Measurements from ENCODE around the gene ASB13.

ASB13 gene

GRCh38 chr10:5645944-5646617 lies 20.3 kb downstream of the ASB13 start:
- POLR2A ChIA-PET: no interaction called here
- no peak overlapping the region for H3K4me3 ChIP-seq (ENCODE audit: low read depth, low read length)
- TF ChIP-seq CTCF (IDR thresholded peaks at IDR 0.05; ENCODE audit: insufficient read depth, low read length, missing control alignments): no peak
- CTCF ChIA-PET: interaction anchor here (1.0 to 2.2 kb wide), 3 partner anchors 15 to 16 kb away, joined by 3 to 11 read pairs (median 4); no protein-coding TSS in a partner anchor
- DNase-seq (ENCODE audit: low read depth, low spot score): no peak

GRCh38 chr10:5645375-5645774 lies 21.0 kb downstream of the ASB13 start:
- H3K4me3 ChIP-seq (ENCODE audit: low read depth, low read length): no peak overlapping the region
- no peak for TF ChIP-seq CTCF (IDR thresholded peaks at IDR 0.05; ENCODE audit: insufficient read depth, low read length, missing control alignments)
- no peak for DNase-seq (ENCODE audit: low read depth, low spot score)
- POLR2A ChIA-PET: no interaction called here
- CTCF ChIA-PET: interaction anchor here (1.0 to 1.4 kb wide), 2 partner anchors 15 to 197 kb away, joined by 3 to 4 read pairs; no protein-coding TSS in a partner anchor

GRCh38 chr10:5644930-5645329 lies 21.5 kb downstream of the ASB13 start:
- POLR2A ChIA-PET: no interaction called here
- no peak for DNase-seq (ENCODE audit: low read depth, low spot score)
- no peak overlapping the region for H3K4me3 ChIP-seq (ENCODE audit: low read depth, low read length)
- CTCF ChIA-PET: interaction anchor here (1.0 to 1.4 kb wide), 2 partner anchors 15 to 197 kb away, joined by 3 to 4 read pairs; no protein-coding TSS in a partner anchor
- TF ChIP-seq CTCF (IDR thresholded peaks at IDR 0.05; ENCODE audit: insufficient read depth, low read length, missing control alignments): no peak

- ChIA-PET CTCF (interaction anchor here (1.1 to 4.5 kb wide), 5 partner anchors 8 to 202 kb away, joined by 3 to 39 read pairs (median 6); no protein-coding TSS in a partner anchor), POLR2A (no interaction called here)
- no peak for DNase-seq (ENCODE audit: low read depth, low spot score)
- no peak overlapping the region for H3K4me3 ChIP-seq (ENCODE audit: low read depth, low read length)
- TF ChIP-seq CTCF (IDR thresholded peaks at IDR 0.05; ENCODE audit: insufficient read depth, low read length, missing control alignments): no peak
These were observed 22.9 kb downstream of the ASB13 start for GRCh38 chr10:5643346-5644067.

GRCh38 chr10:5641501-5641900 lies 24.9 kb downstream of the ASB13 start:
- ChIA-PET POLR2A (no interaction called here), CTCF (interaction anchor here (2.0 to 4.5 kb wide), 2 partner anchors 12 to 18 kb away, joined by 6 to 39 read pairs; no protein-coding TSS in a partner anchor)
- no peak for TF ChIP-seq CTCF (IDR thresholded peaks at IDR 0.05; ENCODE audit: insufficient read depth, low read length, missing control alignments)
- no peak for DNase-seq (ENCODE audit: low read depth, low spot score)
- no peak overlapping the region for H3K4me3 ChIP-seq (ENCODE audit: low read depth, low read length)

- CTCF ChIA-PET: interaction anchor here (4.5 kb wide), 1 partner anchor 11 kb away, joined by 39 read pairs; no protein-coding TSS in a partner anchor
- DNase-seq (ENCODE audit: low read depth, low spot score): no peak
- TF ChIP-seq CTCF (IDR thresholded peaks at IDR 0.05; ENCODE audit: insufficient read depth, low read length, missing control alignments): no peak
- POLR2A ChIA-PET: no interaction called here
- no peak overlapping the region for H3K4me3 ChIP-seq (ENCODE audit: low read depth, low read length)
These were observed 25.9 kb downstream of the ASB13 start for GRCh38 chr10:5640501-5640900.

All from AG04449 (cell line).